GM18868 (cell line): ENCODE results near the gene ME3.

Experiments
- ATAC-seq: cut with Tn5 transposase; IDR thresholded peaks from one replicate; pipeline ENCODE4 v1.9.1; 2021; ENCODE audit warnings: mild to moderate bottlenecking, moderate library complexity; ENCODE audit not compliant: unreplicated experiment

Gene ME3

DNA sequence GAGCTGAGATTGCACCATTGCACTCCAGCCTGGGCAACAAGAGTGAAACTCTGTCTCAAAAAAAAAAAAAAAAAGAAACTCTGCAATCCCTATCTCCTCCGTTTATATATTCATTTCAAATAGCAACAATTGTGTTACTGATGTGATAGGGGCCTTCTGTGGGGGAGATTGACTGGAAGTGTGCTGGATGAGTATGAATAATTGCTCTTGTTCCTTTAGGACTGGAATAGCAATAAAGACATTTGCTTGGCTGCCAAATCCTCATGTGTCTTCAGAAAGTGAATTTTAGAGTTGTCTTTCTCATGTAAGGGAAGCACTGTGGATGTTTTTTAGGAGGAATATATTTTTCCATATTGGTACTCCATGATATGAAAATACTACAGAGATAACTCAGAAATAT is 21.1 kb upstream of the ME3 start:
- ATAC-seq, result no peak

DNA sequence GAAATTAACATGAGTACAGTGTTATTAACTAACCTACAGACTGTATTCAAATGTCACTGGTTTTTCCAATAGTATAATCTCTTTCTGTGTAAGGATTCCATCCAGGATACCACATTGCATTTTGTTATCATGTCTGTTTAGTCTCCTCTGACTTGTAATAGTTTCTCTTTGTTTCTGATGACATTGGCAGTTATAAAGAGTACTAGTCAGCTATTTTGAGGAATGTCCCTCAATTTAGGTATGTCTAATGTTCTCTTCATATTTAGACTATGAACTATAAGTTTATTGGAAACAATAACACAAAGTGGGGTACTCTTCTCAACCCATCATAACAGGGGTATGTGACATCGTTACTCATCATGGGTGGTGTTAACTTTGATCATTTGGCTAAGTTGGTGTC is 20.3 kb upstream of the ME3 start:
- no peak for ATAC-seq

DNA sequence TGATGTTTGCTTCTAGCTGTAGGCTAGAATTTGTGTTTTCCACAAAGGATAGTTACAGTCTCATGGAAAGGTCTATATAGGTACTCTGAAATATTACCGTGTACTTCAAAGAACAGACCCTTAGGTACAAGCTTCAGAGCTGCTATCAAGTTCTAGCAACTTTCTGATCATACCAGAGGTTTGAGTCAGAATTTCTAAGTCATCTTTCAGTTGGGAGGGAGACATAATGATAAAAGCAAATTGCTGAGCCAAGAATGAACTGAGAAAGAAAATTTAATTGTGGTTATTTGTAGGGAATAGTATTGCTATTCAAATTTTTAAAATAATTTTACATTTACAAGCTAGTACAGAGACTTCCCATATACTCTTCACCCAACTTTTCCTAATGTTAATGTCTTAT is 19.9 kb upstream of the ME3 start:
- ATAC-seq, result no peak

- ATAC-seq, result peak; percentile 95
Observed at GRCh38 chr11:86688398-86689179, 16.2 kb upstream of the ME3 start.

GRCh38 chr11:86687185-86687778 is 14.9 kb upstream of the ME3 start:
- no peak for ATAC-seq

- ATAC-seq, result no peak
Observed at GRCh38 chr11:86686531-86686930, 14.1 kb upstream of the ME3 start.

GRCh38 chr11:86681483-86681756 is 9.0 kb upstream of the ME3 start:
- ATAC-seq, result no peak

GRCh38 chr11:86680716-86681482 is 8.5 kb upstream of the ME3 start:
- ATAC-seq, result no peak

DNA sequence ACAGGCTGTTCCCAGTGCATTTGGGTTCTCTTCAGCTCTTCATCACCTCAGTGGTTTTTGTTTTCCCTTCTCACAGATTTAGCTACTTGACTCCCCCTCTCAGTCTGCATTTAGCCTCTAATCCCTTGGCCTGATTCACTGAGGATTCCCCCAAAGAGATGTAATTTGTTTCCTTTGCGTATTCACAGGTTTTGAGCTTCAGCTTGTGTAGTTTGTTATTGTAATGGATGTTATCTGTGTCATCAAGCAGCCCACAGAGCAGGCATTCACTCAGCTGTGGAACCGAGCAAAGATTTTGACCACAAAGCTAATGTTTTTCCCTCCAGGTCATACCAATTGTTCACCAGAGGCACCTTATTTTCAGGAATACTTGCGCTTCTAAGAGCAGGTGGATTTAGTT is 6.4 kb upstream of the ME3 start:
- ATAC-seq, result no peak

DNA sequence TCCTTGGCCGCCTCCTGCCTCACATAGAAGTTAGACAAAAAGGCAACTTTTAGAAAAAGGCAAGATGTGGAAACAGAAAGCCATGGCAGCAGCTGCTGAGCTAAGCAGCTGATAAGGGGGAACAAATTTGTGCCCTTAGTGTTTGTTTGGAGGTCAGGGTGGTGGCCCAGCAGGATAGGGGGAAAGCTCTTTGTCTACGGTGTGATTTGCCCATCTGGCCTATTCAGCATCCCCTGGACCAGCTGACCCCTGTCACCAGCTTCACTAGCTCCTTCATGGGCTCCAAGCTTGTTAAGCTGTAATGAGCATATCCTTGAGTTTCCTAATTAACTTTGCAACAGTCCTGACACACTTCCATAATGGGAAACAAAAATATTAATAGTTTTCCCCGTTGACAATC is 5.9 kb upstream of the ME3 start:
- no peak for ATAC-seq

DNA sequence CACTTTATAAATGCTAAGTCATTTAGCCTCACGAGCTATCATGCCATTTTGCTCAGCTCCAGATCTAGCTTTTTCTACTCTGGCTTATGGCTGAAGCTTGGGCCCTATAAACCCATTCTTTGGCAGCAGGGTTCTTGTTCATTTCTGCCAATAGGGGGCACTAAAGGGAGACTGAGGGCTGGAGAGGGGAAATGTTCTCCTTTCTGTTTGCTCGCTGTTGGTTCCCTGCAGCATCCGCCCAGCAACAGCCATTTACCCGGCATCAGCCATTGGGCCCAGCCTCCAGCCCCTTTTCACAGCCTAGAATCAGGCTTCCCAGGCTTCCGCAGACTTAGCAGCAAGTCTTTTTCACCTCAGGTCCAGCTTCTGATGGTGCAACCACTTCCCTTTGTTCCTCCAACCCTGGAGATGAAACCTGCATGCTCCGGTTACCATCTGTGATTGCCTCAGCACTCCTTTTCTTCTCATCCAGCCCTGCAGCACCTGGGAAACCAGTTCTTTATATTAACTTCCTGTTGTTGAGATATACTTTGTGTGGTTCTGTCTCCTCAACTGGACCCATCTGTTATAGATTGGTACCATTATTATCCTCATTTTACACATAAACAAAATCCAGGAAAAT is 4.2 kb upstream of the ME3 start:
- ATAC-seq, result no peak

GRCh38 chr11:86676010-86676409 is 3.6 kb upstream of the ME3 start:
- ATAC-seq, result no peak

GRCh38 chr11:86675017-86675416 is 2.6 kb upstream of the ME3 start:
- ATAC-seq, result no peak

DNA sequence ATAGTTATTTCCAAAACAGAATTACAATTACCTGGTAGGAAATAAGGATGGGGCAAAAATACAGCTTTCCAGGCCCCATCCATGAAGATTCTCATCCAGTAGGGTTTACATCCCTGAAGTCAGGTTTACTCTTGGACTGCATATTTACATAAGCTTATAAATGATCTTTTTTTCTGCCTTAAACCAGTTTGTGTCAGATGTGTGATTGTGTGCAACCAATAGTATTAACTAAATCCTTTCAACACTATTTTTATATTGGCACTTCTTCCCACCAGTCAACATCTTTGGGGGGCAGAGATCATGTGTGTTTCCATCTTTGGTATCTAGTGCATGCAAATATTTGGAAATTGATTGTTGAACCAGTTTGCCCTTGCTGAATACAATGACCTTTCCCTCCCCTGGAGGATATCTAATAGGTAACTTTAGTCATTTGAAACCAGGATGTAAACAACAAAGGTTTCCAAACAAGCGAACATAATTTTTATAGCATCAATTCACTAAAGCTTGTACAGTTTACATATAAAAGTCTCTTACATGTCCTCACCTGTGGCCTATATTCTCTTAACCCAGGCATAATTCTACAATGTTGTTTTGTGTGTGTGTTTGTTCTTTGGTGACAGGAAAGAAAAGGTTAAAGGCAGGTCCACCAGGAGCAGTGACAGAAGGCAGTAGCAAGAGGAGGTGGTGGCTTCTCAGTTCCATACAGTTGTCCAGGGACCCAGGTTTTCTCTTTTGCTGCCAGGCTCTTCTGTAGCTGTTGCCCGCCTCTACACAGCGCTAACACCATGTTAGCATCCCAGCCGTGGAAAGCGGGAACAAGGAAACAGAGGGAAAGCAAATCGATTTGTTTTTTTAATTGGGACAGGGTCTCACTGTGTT is 1.7 kb upstream of the ME3 start:
- no peak for ATAC-seq

DNA sequence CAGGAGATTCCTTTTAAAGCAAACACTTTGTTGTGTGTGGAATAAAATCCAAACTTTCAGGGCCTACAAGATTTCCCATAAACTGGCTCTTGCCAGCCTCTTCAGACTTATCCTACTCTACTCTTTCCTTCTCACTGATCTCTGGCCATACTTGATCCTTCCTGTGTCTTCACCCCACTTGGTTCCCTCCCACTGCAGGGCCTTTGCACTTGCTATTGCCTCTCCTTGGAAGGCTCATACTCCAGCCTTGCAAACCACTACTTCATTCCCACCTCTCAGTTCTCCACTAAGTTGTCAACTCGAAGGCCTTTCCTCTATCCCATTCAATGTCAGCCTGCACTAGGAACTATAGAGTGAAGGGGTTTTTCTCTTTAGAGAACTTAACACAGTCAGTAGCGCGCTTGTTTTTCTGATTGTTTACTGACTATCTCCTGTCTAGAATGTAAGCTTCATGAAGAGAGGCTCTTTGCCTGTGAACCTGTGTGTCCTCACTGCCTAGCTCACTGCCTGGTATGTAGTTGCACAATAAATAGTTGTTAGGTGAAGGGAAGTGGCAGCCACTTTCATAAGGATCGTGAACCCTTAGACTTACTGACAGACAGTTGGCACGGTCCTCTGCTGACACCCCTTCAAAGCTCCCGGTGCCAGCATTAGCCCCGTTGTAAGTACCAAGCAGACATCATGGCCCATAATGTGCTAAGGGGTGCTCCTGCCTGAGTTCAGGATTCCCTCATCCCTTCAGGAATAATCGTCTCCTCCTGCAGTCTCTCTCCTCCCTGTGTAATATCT is 833 bp upstream of the ME3 start:
- ATAC-seq, result no peak

DNA sequence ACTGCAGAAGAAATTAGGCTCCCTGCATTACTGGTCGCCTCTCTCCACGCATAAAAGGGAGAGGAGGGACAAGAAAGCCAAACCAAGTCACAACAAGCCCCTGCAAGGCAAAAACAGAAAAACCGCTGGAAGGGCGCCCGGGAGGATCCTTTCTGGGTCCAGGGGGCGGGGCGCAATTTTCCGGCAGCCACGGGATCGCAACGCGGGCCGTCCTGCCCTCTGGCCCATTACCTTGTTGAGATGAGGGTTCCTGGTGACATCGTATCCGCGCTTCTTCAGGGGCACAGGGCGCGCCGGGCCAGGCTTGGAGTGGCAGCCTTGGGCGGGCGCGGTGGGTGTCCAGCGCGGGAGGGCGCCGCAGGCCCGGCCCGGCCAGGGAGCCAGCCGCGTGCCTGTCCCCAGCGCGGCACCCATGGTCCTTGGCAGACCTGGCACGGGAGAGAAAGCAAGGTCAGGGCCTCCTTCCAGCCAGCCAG is 847 bp downstream of the ME3 start:
- peak; percentile 19 for ATAC-seq

GRCh38 chr11:86670911-86671310 is 1.5 kb downstream of the ME3 start:
- no peak for ATAC-seq

DNA sequence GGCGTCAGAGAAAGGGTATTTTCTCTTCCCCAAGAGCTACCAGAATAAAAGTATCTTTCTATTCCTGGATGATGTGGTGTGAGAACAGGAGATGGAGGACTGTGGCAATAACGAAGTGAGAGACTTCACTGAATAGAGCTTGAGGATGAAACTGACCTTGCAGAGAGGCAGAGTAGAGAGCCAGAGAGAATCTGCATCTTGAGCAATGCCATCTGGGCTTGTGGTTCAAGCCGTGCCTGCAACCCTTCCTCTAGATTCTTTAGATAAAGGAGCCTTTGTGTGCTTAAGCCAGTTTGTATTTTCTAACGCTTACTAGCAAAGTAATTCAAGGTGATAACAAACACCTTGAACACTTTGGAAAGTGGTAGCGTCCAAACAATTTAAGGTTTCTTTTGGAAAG is 2.2 kb downstream of the ME3 start:
- ATAC-seq, result no peak

DNA sequence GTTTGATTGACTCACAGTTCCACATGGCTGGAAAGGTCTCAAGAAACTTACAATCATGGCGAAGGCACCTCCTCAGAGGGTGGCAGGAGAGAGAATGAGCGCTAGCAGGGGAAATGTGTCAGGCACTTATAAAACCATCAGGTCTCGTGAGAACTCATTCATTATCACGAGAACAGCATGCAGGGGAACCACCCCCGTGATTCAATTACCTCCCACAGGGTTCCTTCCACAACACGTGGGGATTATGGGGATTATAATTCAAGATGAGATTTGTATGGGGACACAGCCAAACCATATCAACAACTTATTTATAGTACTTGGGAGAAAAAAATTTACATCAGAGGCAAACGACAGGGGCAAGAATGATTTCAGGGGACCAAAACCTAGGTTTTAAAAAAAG is 3.0 kb downstream of the ME3 start:
- ATAC-seq, result no peak

- ATAC-seq, result no peak
Observed at GRCh38 chr11:86668929-86669328, 3.5 kb downstream of the ME3 start.
